K562 (cell line): ENCODE measurements around the gene DTNBP1. TPM values are rescaled to one million over a fixed set of nuclear protein-coding genes. Genes with fewer than 3 reads are reported as not detected.

Experiments used
- CREB3 ChIP-seq: fragments of 450-650 bp; conservative IDR thresholded peaks from 2 replicates; pipeline ENCODE4 v1.6.1; 2016; ENCODE audit warnings: missing genetic modification characterization, low read depth, mild to moderate bottlenecking, missing compliant biosample characterization, moderate library complexity
- ELF4 ChIP-seq: fragments of 450-650 bp; formaldehyde crosslinking; IDR thresholded peaks from 2 replicates; pipeline ENCODE4 v1.4.0; 2022; ENCODE audit warnings: missing genetic modification characterization
- FIP1L1 ChIP-seq: fragments of 200-400 bp; formaldehyde crosslinking; IDR thresholded peaks from 2 replicates; pipeline ENCODE4 v1.6.1; 2018; ENCODE audit warnings: mild to moderate bottlenecking, low read depth, low read length; ENCODE audit not compliant: poor library complexity, severe bottlenecking
- FOSL1 ChIP-seq: fragments of 200-800 bp; sonication (Bioruptor generic); conservative IDR thresholded peaks from 2 replicates; pipeline ENCODE4 v1.6.1; 2016; ENCODE audit warnings: missing genetic modification characterization, missing compliant biosample characterization
- GMEB1 ChIP-seq: fragments of 250-450 bp; sonication (Bioruptor Pico); IDR thresholded peaks from 2 replicates; pipeline ENCODE4 v1.4.0; 2020; ENCODE audit warnings: mild to moderate bottlenecking
- HDGF ChIP-seq: fragments of 450-650 bp; IDR thresholded peaks from 2 replicates; pipeline ENCODE4 v1.6.1; 2016
- MAZ ChIP-seq, 2 experiments: fragments of 450-650 bp in 1 of 2; sonication (generic) in 1 of 2; formaldehyde crosslinking; IDR thresholded peaks in 1 of 2; conservative IDR thresholded peaks in 1 of 2; 2 replicates each; pipeline versions ENCODE4 v1.4.0 to v1.5.0; 2020; ENCODE audit warnings: mild to moderate bottlenecking in 1 of 2, missing genetic modification reagents in 1 of 2
- MYNN ChIP-seq, 2 experiments: sonication (generic); formaldehyde crosslinking in 1 of 2; IDR thresholded peaks; 2 replicates each; pipeline versions ENCODE4 v1.5.0 to v1.6.1; 2016 to 2020; ENCODE audit warnings: antibody characterized with exemption in 1 of 2, missing genetic modification reagents in 1 of 2
- PHB ChIP-seq: fragments of 250-450 bp; sonication (Bioruptor Pico); IDR thresholded peaks from 2 replicates; pipeline ENCODE4 v1.5.0; 2021
- PKNOX1 ChIP-seq: fragments of 450-650 bp; IDR thresholded peaks from 2 replicates; pipeline ENCODE4 v1.6.1; 2016
- PRMT5 ChIP-seq: sonication (generic); formaldehyde crosslinking; IDR thresholded peaks from 2 replicates; pipeline ENCODE4 v1.5.0; 2020; ENCODE audit warnings: missing genetic modification reagents
- RAD51 ChIP-seq: fragments of 450-650 bp; IDR thresholded peaks from 2 replicates; pipeline ENCODE4 v1.7.1; 2016; ENCODE audit warnings: low read depth, mild to moderate bottlenecking, borderline replicate concordance
- SMARCB1 ChIP-seq: IDR thresholded peaks from 2 replicates; pipeline ENCODE4 v1.6.1; 2011; ENCODE audit warnings: improper control_type of control experiment, low read depth; ENCODE audit not compliant: insufficient read length
- SNRNP70 ChIP-seq: fragments of 200-400 bp; formaldehyde crosslinking; optimal IDR thresholded peaks from 2 replicates; pipeline ENCODE3; 2017; ENCODE audit warnings: low read depth, low read length
- STAG1 ChIP-seq: sonication (generic); formaldehyde crosslinking; IDR thresholded peaks from 2 replicates; pipeline ENCODE4 v1.5.0; 2020; ENCODE audit warnings: missing genetic modification reagents, borderline replicate concordance
- TBP ChIP-seq: optimal IDR thresholded peaks from 2 replicates; pipeline ENCODE3; 2011; ENCODE audit warnings: low read depth, low read length, improper control_type of control experiment
- ZBTB12 ChIP-seq: fragments of 250-450 bp; sonication (Bioruptor Pico); IDR thresholded peaks from 2 replicates; pipeline ENCODE4 v1.4.0; 2020
- polyA plus RNA-seq, 8 experiments: library from polyadenylated mRNA; depleted of rRNA in 4 of 8; stranded (reverse) in 5 of 8; unstranded in 3 of 8; fragments of >200 nt; fragmentation: Nextera tagmentation in 2 of 8; fragmentation: Illumina TruSeq in 1 of 8; extraction: Ambion mirVana in 2 of 8; extraction: Trizol in 1 of 8; gene quantifications; 2 replicates each; pipeline versions ENCODE4 v1.2.1 to v1.2.3, GENCODE V29; 2011 to 2014; ENCODE audit warnings: inconsistent platforms in 1 of 8, missing spikeins in 1 of 8
- total RNA-seq, 7 experiments: library from RNA; depleted of rRNA in 6 of 7; stranded (reverse); fragments of >200 nt in 6 of 7; fragmentation: Illumina TruSeq in 2 of 7; extraction: Trizol in 2 of 7; gene quantifications; 2 replicates each; pipeline versions ENCODE4 v1.2.1 to v1.2.3, GENCODE V29; 2011 to 2021; ENCODE audit warnings: low replicate concordance in 1 of 7
- TF ChIP-seq, protein P1 (sequence below): fragments of 200-400 bp; formaldehyde crosslinking; IDR thresholded peaks from 2 replicates; pipeline ENCODE4 v1.6.1; 2017; ENCODE audit warnings: mild to moderate bottlenecking, low read depth, low read length, moderate library complexity
- TF ChIP-seq, protein P2 (sequence below): sonication (generic); formaldehyde crosslinking; IDR thresholded peaks from 2 replicates; pipeline ENCODE4 v1.8.0; 2022; ENCODE audit warnings: mild to moderate bottlenecking, missing genetic modification reagents

DTNBP1 gene
- total and polyA plus RNA-seq, 9 of the 15 experiments (the other 6 are each of a cell fraction or from before 2014, with no cell fraction given): 16.7 to 54.5 (median 21.4) TPM

GRCh38 chr6:15662326-15663129 is at the start of gene DTNBP1 (continued):
- TF ChIP-seq ZBTB12 (CRISPR knock-in tag): no peak
- TF ChIP-seq ELF4 (CRISPR knock-in tag): peak; percentile 51; the same call in 1 of the 2 replicates
- peak; percentile 64 to 82; a peak in 3 of 4 replicates for TF ChIP-seq MAZ (CRISPR knock-in tag; conservative IDR thresholded peaks at IDR 0.05 in 1 of 2, IDR thresholded peaks at IDR 0.05 in 1 of 2)
- TF ChIP-seq RAD51: peak; percentile 60
- no peak for TF ChIP-seq STAG1
- peak; percentile 59 for TF ChIP-seq GMEB1 (CRISPR knock-in tag)
- TF ChIP-seq MYNN (IDR thresholded peaks at IDR 0.05): no peak
- TF ChIP-seq MYNN (CRISPR knock-in tag; IDR thresholded peaks at IDR 0.05): no peak
- no peak for TF ChIP-seq SNRNP70
- TF ChIP-seq, protein P1, sequence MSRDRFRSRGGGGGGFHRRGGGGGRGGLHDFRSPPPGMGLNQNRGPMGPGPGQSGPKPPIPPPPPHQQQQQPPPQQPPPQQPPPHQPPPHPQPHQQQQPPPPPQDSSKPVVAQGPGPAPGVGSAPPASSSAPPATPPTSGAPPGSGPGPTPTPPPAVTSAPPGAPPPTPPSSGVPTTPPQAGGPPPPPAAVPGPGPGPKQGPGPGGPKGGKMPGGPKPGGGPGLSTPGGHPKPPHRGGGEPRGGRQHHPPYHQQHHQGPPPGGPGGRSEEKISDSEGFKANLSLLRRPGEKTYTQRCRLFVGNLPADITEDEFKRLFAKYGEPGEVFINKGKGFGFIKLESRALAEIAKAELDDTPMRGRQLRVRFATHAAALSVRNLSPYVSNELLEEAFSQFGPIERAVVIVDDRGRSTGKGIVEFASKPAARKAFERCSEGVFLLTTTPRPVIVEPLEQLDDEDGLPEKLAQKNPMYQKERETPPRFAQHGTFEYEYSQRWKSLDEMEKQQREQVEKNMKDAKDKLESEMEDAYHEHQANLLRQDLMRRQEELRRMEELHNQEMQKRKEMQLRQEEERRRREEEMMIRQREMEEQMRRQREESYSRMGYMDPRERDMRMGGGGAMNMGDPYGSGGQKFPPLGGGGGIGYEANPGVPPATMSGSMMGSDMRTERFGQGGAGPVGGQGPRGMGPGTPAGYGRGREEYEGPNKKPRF: no peak
- no peak for TF ChIP-seq CREB3 (tag)
- no peak for TF ChIP-seq PKNOX1
- TF ChIP-seq FOSL1: 0 out of 2 replicates have a peak, but pooled peaks have one; percentile 26
- TF ChIP-seq PRMT5 (CRISPR knock-in tag): no peak
- TF ChIP-seq, protein P2, sequence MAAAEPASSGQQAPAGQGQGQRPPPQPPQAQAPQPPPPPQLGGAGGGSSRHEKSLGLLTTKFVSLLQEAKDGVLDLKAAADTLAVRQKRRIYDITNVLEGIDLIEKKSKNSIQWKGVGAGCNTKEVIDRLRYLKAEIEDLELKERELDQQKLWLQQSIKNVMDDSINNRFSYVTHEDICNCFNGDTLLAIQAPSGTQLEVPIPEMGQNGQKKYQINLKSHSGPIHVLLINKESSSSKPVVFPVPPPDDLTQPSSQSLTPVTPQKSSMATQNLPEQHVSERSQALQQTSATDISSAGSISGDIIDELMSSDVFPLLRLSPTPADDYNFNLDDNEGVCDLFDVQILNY (CRISPR knock-in tag): 0 out of 2 replicates have a peak, but pooled peaks have one; percentile 78
- TF ChIP-seq PHB: no peak
- peak; percentile 57 for TF ChIP-seq SMARCB1
- TF ChIP-seq FIP1L1: peak; percentile 40
- no peak for TF ChIP-seq HDGF
- peak; percentile 18 for TF ChIP-seq TBP
